Naive thymus-derived CD4-positive, alpha-beta T cell (primary cell): Measurements from ENCODE around the gene KDM4B. TPM values are rescaled to one million over a fixed set of nuclear protein-coding genes. Genes with fewer than 3 reads are reported as not detected.
"Not testable (repeated sequence)": the region's sequence is repeated elsewhere in the genome, so short reads cannot be mapped to it uniquely, and the experiment has no call there.

Source experiments
- ATAC-seq: fragments of 150-1000 bp; cut with Tn5 transposase; 2 replicates; pipeline ENCODE4 v1.10.0; 2021; ENCODE audit warnings: mild to moderate bottlenecking, moderate library complexity
- CTCF ChIA-PET: fragments of 350-600 bp; sonication (Branson Sonifier 250); formaldehyde crosslinking; loops from one replicate; lab custom pipeline; 2021; ENCODE audit warnings: antibody characterized with exemption; lab: Charles Lee
- POLR2A ChIA-PET: fragments of 350-600 bp; sonication (Branson Sonifier 250); formaldehyde crosslinking; loops from one replicate; lab custom pipeline; 2021; ENCODE audit warnings: antibody characterized with exemption, inconsistent platforms; lab: Charles Lee
- DNase-seq, 9 donors: peaks; one replicate each; pipeline versions ENCODE4 v3.0.0 to v3.0.0-alpha.2; 2020 to 2022; ENCODE audit warnings: mixed read lengths in 1 of 9
- H3K27ac ChIP-seq: one replicate; pipeline ENCODE4 v1.7.0; 2013; ENCODE audit warnings: mild to moderate bottlenecking, low read depth, low read length, moderate library complexity
- H3K27me3 ChIP-seq, 2 donors: one replicate each; pipeline ENCODE4 v1.7.0; 2013; ENCODE audit warnings: low read length in 2 of 2, mild to moderate bottlenecking in 2 of 2, moderate library complexity in 2 of 2; ENCODE audit not compliant: control insufficient read depth in 2 of 2, insufficient read depth in 2 of 2
- H3K36me3 ChIP-seq, 3 experiments: 1 replicate in 2 of 3; 2 replicates in 1 of 3; pipeline ENCODE4 v1.7.0; 2013; ENCODE audit warnings: low read length in 3 of 3, mild to moderate bottlenecking in 3 of 3, moderate library complexity in 1 of 3; ENCODE audit not compliant: insufficient read depth in 3 of 3, control insufficient read depth in 2 of 3
- H3K4me1 ChIP-seq, 2 donors: one replicate each; pipeline ENCODE4 v1.7.0; 2013; ENCODE audit warnings: low read length in 2 of 2, mild to moderate bottlenecking in 2 of 2, moderate library complexity in 1 of 2; ENCODE audit not compliant: control insufficient read depth in 2 of 2, insufficient read depth in 2 of 2
- H3K4me3 ChIP-seq: 2 replicates; pipeline ENCODE4 v1.7.0; 2013; ENCODE audit warnings: mild to moderate bottlenecking, low read length
- H3K9me3 ChIP-seq, 3 experiments: 1 replicate in 2 of 3; 2 replicates in 1 of 3; pipeline ENCODE4 v1.7.0; 2013; ENCODE audit warnings: low read length in 3 of 3; ENCODE audit not compliant: control insufficient read depth in 2 of 3
- H3K27ac Mint-ChIP-seq, 9 donors: one replicate each; pipeline ENCODE4 v1.8.0; 2020 to 2022; ENCODE audit warnings: mixed read lengths in 9 of 9, mild to moderate bottlenecking in 8 of 9, moderate library complexity in 5 of 9, inconsistent platforms in 2 of 9
- H3K27me3 Mint-ChIP-seq, 5 donors: one replicate each; pipeline ENCODE4 v1.8.0; 2021 to 2022; ENCODE audit warnings: mixed read lengths in 5 of 5, mild to moderate bottlenecking in 1 of 5
- H3K36me3 Mint-ChIP-seq, 5 donors: one replicate each; pipeline ENCODE4 v1.8.0; 2020 to 2022; ENCODE audit warnings: mixed read lengths in 5 of 5, mild to moderate bottlenecking in 3 of 5, inconsistent platforms in 1 of 5
- H3K4me1 Mint-ChIP-seq, 7 donors: one replicate each; pipeline ENCODE4 v1.8.0; 2020 to 2022; ENCODE audit warnings: mixed read lengths in 7 of 7, mild to moderate bottlenecking in 3 of 7, inconsistent platforms in 1 of 7
- H3K4me3 Mint-ChIP-seq, 10 donors: one replicate each; pipeline ENCODE4 v1.8.0; 2020 to 2022; ENCODE audit warnings: mild to moderate bottlenecking in 10 of 10, mixed read lengths in 10 of 10, moderate library complexity in 6 of 10, inconsistent platforms in 2 of 10
- H3K9me3 Mint-ChIP-seq, 11 donors: one replicate each; pipeline ENCODE4 v1.8.0; 2020 to 2022; ENCODE audit warnings: mixed read lengths in 11 of 11, mild to moderate bottlenecking in 4 of 11, inconsistent platforms in 1 of 11, moderate library complexity in 1 of 11
- intact Hi-C, 2 donors: fragments of 100-400 bp; cut with micrococcal nuclease; formaldehyde crosslinking; loops; one replicate each; pipeline ENCODE4 v1.15.1; 2023
- polyA plus RNA-seq, 2 donors: library from polyadenylated mRNA; unstranded; fragments of 300-500 nt; fragmentation: Illumina TruSeq; gene quantifications; one replicate each; pipeline ENCODE4 v1.2.3, GENCODE V29; 2021
- total RNA-seq, 6 experiments: library from RNA in 5 of 6; stranded (reverse) in 5 of 6; gene quantifications; 1 replicate in 5 of 6; 2 replicates in 1 of 6; pipeline ENCODE4 v1.2.3 and lab custom pipeline; 2021 to 2026

KDM4B gene
- total and polyA plus RNA-seq, 7 experiments from 2014 or later: 8.1 to 78.0 (median 46.7) TPM

GRCh38 chr19:5158549-5159134, 189.7 kb downstream of the KDM4B start:
- H3K27ac ChIP-seq, POLR2A ChIA-PET, ATAC-seq, H3K27me3 ChIP-seq, H3K4me3 Mint-ChIP-seq, H3K4me3 ChIP-seq, H3K36me3 Mint-ChIP-seq, DNase-seq, CTCF ChIA-PET, intact Hi-C loops, H3K4me1 Mint-ChIP-seq, H3K36me3 ChIP-seq, H3K4me1 ChIP-seq, H3K27me3 Mint-ChIP-seq, H3K9me3 ChIP-seq: not testable (repeated sequence)
- Mint-ChIP-seq H3K9me3 (peaks cover 0 to 33% (median 12%) of the 10 kb centered on the region in 11 donors), H3K27ac (peak overlapping the region in 1 of 9 donors; percentile 48)

- H3K27ac Mint-ChIP-seq, DNase-seq, H3K36me3 Mint-ChIP-seq, H3K4me3 ChIP-seq, H3K27me3 Mint-ChIP-seq, H3K36me3 ChIP-seq, intact Hi-C loops, H3K4me1 Mint-ChIP-seq, H3K9me3 ChIP-seq, H3K4me1 ChIP-seq, H3K4me3 Mint-ChIP-seq, CTCF ChIA-PET, ATAC-seq, H3K27ac ChIP-seq, H3K27me3 ChIP-seq: not testable (repeated sequence)
- POLR2A ChIA-PET: interaction anchor here (0.8 kb wide), 1 partner anchor 9 kb away, joined by 3 read pairs; no protein-coding TSS in a partner anchor
- H3K9me3 Mint-ChIP-seq: peaks cover 0 to 33% (median 10%) of the 10 kb centered on the region in 11 donors
Observed at GRCh38 chr19:5160158-5160795, 191.4 kb downstream of the KDM4B start.

GRCh38 chr19:5164845-5165696, 196.2 kb downstream of the KDM4B start:
- H3K27ac ChIP-seq, H3K4me3 Mint-ChIP-seq, H3K4me3 ChIP-seq, intact Hi-C loops, H3K36me3 ChIP-seq, H3K27me3 Mint-ChIP-seq, CTCF ChIA-PET, ATAC-seq, H3K4me1 Mint-ChIP-seq, H3K36me3 Mint-ChIP-seq, DNase-seq, H3K4me1 ChIP-seq, H3K27me3 ChIP-seq, H3K27ac Mint-ChIP-seq, POLR2A ChIA-PET, H3K9me3 ChIP-seq: not testable (repeated sequence)
- peaks cover 0 to 26% (median 4%) of the 10 kb centered on the region in 11 donors for H3K9me3 Mint-ChIP-seq

GRCh38 chr19:5165697-5166019, 196.7 kb downstream of the KDM4B start:
- H3K4me3 Mint-ChIP-seq: no peak overlapping the region
- no peaks in the 10 kb centered on the region for H3K27me3 ChIP-seq
- ATAC-seq (no peak), DNase-seq (no peak)
- peak overlapping the region in 1 of 9 donors; percentile 70 for H3K27ac Mint-ChIP-seq
- peaks cover 0 to 5% (median 0%) of the 10 kb centered on the region in 5 donors for H3K36me3 Mint-ChIP-seq
- no peak overlapping the region for H3K4me3 ChIP-seq
- no peaks in the 10 kb centered on the region for H3K36me3 ChIP-seq
- CTCF ChIA-PET: no interaction called here
- H3K4me1 ChIP-seq: no peaks in the 10 kb centered on the region
- no peaks in the 10 kb centered on the region for H3K9me3 ChIP-seq
- H3K27ac ChIP-seq: no peak overlapping the region
- intact Hi-C loops: no loop called here
- peaks cover 0 to 7% (median 0%) of the 10 kb centered on the region in 7 donors for H3K4me1 Mint-ChIP-seq
- peaks cover 0 to 4% (median 0%) of the 10 kb centered on the region in 5 donors for H3K27me3 Mint-ChIP-seq
- POLR2A ChIA-PET: no interaction called here
- H3K9me3 Mint-ChIP-seq: peaks cover 0 to 22% (median 4%) of the 10 kb centered on the region in 11 donors

- H3K4me3 ChIP-seq: no peak overlapping the region
- POLR2A ChIA-PET: no interaction called here
- no peak for DNase-seq
- CTCF ChIA-PET: no interaction called here
- no peak overlapping the region for H3K27ac ChIP-seq
- no peaks in the 10 kb centered on the region for H3K4me1 ChIP-seq
- H3K36me3 ChIP-seq: no peaks in the 10 kb centered on the region
- no peak overlapping the region for H3K4me3 Mint-ChIP-seq
- peaks cover 0 to 5% (median 0%) of the 10 kb centered on the region in 5 donors for H3K36me3 Mint-ChIP-seq
- H3K4me1 Mint-ChIP-seq: peaks cover 0 to 7% (median under 1%) of the 10 kb centered on the region in 7 donors
- peaks cover 0 to 4% (median 0%) of the 10 kb centered on the region in 5 donors for H3K27me3 Mint-ChIP-seq
- intact Hi-C loops: no loop called here
- H3K27me3 ChIP-seq: no peaks in the 10 kb centered on the region
- H3K9me3 Mint-ChIP-seq: peaks cover 0 to 22% (median 4%) of the 10 kb centered on the region in 11 donors
- no peak overlapping the region for H3K27ac Mint-ChIP-seq
- ATAC-seq: no peak
- H3K9me3 ChIP-seq: no peaks in the 10 kb centered on the region
Observed at GRCh38 chr19:5166262-5166661, 197.3 kb downstream of the KDM4B start.

- H3K9me3 Mint-ChIP-seq: peaks cover 0 to 22% (median 4%) of the 10 kb centered on the region in 11 donors
Observed at GRCh38 chr19:5170329-5170745, 201.4 kb downstream of the KDM4B start.

More at GRCh38 chr19:5170329-5170745, 201.4 kb downstream of the KDM4B start:
- ChIA-PET CTCF (no interaction called here), POLR2A (no interaction called here)
- Histone ChIP-seq H3K27me3 (no peaks in the 10 kb centered on the region), H3K9me3 (no peaks in the 10 kb centered on the region), H3K4me3 (no peak overlapping the region), H3K36me3 (no peaks in the 10 kb centered on the region), H3K4me1 (no peaks in the 10 kb centered on the region), H3K27ac (no peak overlapping the region)
- H3K4me1 Mint-ChIP-seq: peaks cover 0 to 7% (median 2%) of the 10 kb centered on the region in 7 donors
- intact Hi-C loops: no loop called here
- H3K36me3 Mint-ChIP-seq: peaks cover 0 to 5% (median 0%) of the 10 kb centered on the region in 5 donors
- ATAC-seq (peak; percentile 57), DNase-seq (peak; percentile 11 to 63 (median 27))
- H3K27ac Mint-ChIP-seq: no peak overlapping the region
- H3K27me3 Mint-ChIP-seq: peaks cover 0 to 4% (median 0%) of the 10 kb centered on the region in 5 donors
- H3K4me3 Mint-ChIP-seq: no peak overlapping the region
